ENCODE measurements around the gene TBC1D19.

The TBC1D19 gene

GRCh38 chr4:26782830-26783202 is 198.9 kb downstream of the TBC1D19 start:
- DNase-seq (ENCODE audit: low read depth) = no peak

DNA sequence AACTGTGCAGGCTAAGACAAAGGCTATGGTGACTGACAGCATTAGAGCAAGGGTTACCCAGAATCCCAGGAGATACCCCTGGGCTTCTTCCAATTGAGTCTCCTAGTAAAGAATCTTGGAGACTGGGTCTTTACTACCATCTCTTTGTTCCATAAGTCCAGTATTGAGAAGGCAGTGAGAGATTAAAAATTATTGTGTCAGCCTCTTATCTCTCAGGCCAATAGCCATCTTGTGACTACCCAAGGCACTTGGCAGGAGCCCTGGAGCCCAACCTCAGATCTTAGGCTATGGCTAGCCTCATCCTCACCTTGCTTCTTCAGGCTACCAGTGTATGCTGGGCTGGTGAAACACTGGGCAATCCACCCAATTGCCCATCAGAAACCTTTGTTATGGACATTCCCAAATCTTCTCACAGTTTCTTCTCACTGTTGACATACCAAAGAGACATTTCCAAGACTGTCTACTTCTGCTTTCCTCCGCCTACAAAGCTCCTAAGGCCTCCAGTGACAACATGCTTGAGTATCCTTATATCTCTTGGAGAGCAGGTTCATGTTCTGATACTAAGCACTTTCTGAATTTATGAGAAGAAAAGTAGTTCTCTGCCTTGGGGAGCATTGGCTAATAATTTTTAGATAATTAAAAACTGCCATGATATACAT is 200.5 kb downstream of the TBC1D19 start:
- no peak for DNase-seq (ENCODE audit: low read depth)

DNA sequence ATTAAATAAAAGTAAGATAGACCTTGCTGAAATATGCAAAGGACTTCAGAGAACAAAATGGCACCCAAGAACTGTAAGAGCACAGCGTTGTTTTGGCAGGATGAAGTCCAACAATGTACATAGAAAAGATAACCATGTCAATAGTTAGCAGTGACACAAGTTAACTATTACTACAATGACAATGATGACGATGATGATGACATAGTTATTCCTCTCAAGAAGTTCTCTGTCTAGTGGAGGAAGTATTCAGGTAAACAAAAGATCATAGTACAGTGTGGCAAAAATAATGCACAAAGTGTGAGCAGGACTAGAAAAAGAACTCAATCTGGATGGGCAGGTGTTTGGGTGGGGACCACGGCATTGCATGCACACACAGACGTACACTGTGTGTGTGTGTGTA is 201.4 kb downstream of the TBC1D19 start:
- no peak for DNase-seq (ENCODE audit: low read depth)

DNA sequence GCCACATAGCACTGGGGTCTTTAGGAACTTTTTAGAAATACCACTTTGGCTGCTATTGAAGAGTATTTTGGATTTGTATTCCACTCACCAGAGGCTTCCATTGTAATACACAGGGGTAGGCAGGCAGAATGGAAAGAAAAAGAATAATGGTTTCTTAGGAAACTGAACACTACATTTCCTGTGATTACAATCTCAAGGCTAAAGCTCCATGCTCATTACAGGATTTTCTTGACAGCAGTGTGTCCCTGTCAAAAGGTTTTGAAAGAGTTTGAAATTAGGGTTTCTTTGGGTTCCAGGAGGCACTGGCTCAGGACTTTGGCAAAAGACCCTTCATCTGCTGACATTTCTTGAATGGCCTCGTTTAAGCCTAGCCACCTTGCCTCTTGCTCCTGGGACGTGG is 201.9 kb downstream of the TBC1D19 start:
- no peak for DNase-seq (ENCODE audit: low read depth)

GRCh38 chr4:26786916-26787315 is 203.0 kb downstream of the TBC1D19 start:
- DNase-seq (ENCODE audit: low read depth) = no peak

- DNase-seq (ENCODE audit: low read depth) = no peak
Observed at GRCh38 chr4:26787461-26788340, 203.8 kb downstream of the TBC1D19 start.

DNA sequence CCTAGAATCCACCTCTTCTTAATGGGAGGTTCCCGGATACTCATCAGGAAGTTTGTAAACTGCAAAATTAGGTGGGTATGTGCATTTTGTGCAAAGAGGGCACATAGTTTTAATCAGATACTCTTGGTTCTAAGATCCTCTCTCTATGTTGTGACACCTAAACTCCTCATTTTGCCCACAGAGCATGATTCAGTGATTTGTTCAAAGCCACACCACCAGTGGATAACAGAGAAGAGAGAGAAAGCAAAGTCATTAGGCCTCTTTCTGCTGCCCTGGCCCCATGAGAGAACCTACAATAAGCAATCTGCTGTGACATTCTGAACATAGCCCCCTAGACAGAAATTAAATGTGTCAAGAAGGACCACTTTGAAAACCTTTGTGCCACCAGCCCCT is 204.5 kb downstream of the TBC1D19 start:
- no peak for DNase-seq (ENCODE audit: low read depth)

- DNase-seq (ENCODE audit: low read depth) = no peak
Observed at GRCh38 chr4:26789208-26789607, 205.3 kb downstream of the TBC1D19 start.

- DNase-seq (ENCODE audit: low read depth) = no peak
Observed at GRCh38 chr4:26791346-26791745, 207.5 kb downstream of the TBC1D19 start.

- DNase-seq (ENCODE audit: low read depth) = no peak
Observed at GRCh38 chr4:26792639-26793038, 208.8 kb downstream of the TBC1D19 start.

DNA sequence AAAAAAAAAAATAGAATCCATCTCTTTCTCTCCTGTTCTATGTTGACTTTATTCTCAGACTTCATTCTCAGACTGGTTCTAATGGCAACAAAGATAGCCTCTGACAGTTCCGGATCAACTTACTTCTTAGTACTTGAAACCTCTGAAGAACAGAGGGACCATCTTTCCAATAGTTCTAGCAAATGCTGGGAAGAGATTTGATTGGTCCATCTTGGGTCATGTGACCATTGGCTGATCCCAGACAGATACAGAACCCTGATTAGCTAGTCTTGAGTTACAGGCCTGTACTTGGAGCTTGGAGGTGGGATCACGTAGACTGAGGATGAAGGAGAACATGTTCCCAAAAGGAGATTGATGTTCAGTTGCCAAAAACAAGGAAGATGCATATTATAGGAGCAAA is 209.9 kb downstream of the TBC1D19 start:
- no peak for DNase-seq (ENCODE audit: low read depth)

DNA sequence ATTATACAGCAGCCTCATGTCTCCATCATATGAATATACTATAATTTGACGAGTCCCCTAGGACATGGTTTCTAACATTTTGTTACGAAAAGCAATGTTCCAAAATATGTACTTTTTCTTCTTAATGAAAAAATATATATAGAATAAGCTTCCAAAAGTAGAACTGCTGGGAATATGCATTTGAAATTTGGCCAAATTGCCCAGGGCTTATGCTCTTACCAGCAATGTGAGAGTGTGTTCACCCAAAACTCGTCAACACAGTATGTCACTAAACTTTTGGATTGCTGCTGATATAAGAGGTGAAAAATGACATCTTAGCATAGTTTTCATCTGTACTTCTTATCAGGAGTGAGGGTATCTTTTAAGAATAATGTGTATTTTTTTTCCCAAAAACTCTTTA is 212.2 kb downstream of the TBC1D19 start:
- no peak for DNase-seq (ENCODE audit: low read depth)

- DNase-seq (ENCODE audit: low read depth) = no peak
Observed at GRCh38 chr4:26802790-26803189, 218.9 kb downstream of the TBC1D19 start.

DNA sequence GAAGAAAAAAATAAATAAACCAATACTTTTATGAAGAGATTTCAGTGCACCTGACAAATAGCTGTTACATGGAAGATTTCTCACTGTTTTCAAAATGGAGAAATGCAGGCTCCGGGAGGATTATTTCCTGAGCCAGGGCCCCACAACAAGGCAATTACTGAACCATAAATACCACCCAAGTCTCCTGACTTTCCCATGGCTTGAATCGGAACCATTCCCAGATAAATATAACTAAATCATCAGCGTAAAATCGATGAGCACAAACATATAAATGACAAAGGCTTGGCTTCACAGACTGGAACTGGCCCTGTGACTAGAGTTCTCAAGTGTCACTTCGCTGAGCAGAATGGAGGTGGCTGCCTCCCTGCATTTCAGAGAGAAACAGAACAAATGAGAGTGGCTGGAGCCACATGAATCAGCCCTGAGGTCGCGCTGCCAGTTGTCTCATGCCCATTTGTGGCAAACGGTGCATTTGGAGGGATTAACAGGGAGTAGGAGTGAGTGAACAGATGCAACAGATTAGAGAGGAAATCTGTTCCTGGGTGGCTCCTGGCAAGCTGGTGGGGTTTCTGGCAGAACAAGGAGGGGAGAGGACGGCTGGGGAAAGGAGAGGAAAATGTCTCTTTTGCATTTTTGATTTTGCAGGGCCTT is 219.5 kb downstream of the TBC1D19 start:
- peak; percentile 22 for DNase-seq (ENCODE audit: low read depth)

DNA sequence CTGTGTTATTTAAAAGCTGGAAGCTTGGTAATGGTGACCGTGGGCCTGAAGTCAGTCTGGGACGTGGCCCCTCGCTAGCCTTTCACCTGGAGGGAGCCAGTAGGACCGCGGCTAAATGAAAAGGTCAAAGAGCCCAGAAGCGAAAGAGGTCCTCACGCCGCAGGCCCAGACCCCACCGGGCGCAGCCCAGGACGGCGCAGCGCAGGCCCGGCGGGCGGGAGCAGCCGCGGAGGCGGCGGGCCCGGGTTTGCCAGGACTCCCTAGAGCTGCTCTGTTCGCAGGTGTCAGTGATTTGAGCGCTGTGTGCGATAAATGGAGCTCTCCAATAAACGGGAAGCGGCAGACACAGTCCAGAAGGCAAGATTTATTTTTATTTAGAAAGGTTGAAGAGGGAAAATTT is 220.6 kb downstream of the TBC1D19 start:
- no peak for DNase-seq (ENCODE audit: low read depth)

DNA sequence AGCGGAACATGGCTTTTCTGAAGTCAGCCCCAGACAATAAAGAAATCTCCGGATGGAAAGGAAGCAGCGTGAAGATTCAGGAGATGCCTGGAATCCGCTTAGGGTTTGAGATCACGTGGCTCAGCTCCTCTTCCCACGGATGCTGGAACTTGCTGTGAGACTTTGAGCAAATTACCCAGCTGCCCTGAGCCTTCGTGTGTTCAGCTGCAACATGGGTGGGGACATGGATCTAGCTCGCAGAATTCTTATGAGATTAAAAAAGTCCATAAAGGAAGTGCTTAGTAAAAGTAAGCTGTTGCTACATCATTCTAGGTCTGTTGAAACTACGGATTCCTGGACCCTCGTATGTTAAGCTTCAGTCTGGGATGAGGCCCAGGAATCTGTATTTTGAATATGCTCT is 221.0 kb downstream of the TBC1D19 start:
- no peak for DNase-seq (ENCODE audit: low read depth)

Data from fibroblast of gingiva (primary cell).